GM19193 (cell line): ENCODE results near the gene ARSJ.

Experiments
- POLR2A ChIP-seq: IDR thresholded peaks from 4 replicates; pipeline ENCODE4 v1.6.1; 2011; ENCODE audit not compliant: insufficient read depth, insufficient read length; ENCODE audit errors: extremely low read depth

The ARSJ gene

DNA sequence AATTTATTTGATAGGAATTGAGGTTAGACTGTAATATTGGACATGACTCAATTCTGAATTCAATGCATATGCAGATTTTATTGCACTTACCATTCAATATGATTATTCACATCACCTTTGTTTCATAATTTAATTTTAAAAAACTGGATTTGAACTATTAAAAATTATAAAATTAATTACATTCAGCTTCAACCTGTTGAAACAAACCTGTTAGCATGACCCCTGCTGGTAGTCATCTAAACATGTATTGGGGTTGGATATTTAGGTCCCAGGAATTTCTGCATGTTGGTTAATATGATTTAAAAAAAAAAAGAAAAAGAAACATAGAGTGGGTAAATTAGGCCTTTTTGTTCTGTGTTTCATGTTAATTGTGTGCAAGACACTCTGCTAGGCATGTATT, 85.9 kb downstream of the ARSJ start:
- no peak for TF ChIP-seq POLR2A

DNA sequence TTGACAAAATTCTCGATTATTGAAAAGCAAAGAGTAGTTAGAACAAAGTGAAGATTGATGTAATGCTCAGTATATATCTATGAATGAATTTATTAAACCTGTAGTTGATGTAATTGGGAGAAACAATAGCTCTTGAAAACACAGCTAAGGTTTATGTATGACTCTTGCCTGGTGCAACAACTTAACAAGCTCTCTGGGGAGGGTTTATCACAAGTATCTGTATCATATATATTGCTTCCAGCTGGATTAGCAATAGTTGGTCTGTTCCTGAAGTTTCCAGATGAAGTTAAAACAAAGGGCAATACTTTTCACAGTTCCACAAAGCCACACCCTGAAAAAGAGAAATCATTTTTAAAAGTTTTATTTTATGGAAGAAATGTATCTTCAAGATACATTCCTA, 91.4 kb downstream of the ARSJ start:
- no peak for TF ChIP-seq POLR2A

DNA sequence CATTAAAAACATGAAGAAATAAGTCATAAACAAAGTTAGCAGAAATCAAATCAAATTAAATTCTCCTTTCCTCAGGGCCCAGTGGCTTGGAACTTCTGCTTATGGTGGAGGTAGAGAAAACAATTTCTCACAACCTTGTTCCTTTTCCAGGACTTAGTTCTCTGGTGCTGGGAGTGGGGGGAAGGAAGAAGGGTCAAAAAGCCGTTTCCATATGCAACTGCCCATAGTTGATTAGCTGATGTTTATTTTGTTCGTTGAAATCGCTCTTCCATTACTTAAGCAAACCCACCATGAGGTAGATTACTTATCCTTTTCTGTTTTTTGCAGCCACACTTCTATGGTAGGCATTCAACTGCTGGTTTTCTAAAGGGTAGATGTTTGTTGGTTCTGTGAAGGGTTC, 94.2 kb downstream of the ARSJ start:
- TF ChIP-seq POLR2A = no peak

DNA sequence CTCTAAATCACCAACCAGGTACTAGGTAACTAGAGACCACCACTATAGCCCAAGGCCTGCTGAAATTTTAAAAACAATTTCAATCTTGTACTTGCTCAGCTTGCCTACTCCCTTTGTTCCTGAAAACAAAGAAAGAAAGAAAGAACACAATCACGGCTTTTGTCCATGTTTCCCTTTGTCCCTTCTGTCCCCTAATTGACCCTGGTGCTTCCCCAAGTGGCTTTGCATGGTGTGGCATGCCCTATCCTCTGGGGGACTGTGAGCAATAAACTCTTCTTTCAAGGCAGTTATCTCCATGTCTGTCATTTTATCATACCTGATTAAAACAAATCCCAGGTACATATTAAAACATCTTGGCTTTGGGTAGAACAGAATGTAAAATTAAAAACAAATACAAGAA, 94.8 kb downstream of the ARSJ start:
- no peak for TF ChIP-seq POLR2A

DNA sequence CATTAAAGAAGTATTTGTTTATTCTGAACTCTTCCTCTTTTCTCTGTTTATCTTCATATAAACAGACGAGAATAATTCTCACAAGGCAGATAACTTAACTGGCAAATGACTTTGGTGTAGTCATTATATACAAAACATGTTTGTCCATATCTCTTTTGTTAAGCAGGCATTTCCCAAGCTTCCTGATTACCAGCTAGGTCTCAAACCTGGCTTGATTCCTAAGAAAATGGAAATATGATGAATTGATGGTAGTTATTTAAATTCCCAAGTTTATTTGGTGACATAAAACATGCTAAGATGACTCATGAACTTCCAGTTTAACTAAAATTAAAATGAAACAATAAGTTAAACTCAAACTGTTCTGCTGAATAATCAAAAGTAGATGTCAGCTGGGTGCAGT, 96.8 kb downstream of the ARSJ start:
- TF ChIP-seq POLR2A = no peak

DNA sequence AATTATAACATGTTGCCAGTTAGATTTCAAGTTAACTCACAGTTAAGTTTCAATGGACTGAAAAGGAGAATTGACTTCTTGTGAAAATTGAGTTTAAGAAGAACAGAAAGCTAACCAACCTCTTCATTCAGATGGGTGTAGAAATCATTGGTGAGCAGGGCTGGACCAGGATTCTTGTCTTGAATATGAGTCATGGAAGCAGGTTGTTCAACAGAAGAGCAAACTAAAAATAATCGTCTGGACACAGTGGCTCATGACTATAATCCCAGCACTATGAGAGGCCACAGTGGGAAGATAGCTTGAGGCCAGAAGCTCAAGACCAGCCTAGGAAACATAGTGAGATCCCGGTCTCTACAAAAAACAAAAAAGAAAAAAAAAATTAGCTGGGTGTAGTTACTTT, 98.2 kb downstream of the ARSJ start:
- no peak for TF ChIP-seq POLR2A

DNA sequence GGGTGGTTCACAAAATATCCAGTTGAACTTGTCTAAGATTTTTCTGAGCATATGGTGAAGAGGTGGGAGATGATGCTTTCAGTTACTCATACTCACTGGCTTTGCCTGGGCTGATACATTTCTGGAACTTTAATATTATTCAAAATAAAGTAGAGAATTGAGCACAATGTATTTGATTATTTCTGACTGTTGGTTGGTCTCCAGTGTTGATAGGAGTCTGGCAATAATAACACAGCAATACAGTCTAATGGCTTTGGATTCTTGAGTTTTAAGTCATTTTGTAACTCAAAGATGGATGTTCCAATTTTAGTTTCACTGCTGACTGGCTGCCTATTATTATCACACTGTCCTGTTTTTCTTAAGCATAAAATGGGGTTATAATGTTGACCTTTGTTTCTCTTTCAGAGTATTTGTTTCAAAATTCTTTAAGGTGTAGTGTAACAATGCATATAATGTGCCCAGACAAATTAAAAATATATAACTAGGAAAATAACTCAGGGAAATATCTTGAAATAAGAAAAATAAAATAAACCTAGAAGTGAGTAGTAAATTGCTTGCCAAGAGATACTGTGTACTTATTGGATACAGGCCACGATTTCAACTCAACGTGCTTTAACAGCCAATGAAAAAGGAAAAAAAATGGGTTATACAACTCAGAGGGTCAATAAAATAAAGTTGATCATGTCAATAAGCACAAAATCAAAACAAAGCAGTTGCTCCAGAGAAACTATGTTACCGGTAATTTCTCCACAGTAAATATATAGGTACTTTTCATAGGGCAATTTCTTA, 99.0 kb downstream of the ARSJ start:
- no peak for TF ChIP-seq POLR2A

DNA sequence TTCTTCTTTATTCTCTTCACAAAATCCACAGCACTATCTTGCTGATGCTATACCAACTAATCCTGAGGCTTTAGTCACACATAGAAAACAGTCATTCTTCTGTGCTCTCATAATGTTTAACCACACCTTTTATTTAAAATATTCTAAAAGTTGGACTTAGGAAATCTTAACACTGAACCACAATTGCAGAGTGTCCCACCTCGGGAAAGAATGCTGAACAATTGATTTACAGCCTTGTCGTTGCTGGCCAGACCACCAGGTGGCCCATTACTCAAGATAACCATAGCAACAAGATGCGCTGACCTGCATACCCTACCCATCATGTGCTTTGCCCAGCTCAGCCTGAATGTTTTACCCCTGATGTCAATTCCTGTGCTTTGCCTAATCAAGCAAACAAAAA, 100.8 kb downstream of the ARSJ start:
- TF ChIP-seq POLR2A = no peak

DNA sequence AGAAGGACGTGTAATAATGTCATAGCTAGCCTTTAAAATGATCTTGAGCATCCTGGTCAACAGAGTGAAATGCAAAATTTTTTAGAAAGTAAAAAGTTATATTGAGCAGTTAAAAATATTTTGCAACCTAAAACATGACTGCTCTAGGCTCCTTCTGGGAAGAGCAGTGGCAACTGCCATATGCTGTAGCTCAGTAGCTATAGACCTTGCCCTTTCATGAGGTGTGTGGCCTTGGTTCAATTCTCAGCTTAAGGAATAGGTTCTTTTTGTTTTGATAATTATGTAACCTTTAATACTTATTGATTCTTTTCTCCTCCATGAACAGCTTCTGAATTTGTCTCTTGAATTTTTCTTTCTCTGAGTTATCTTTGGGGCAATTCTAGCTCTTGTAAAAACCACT, 105.0 kb downstream of the ARSJ start:
- TF ChIP-seq POLR2A = no peak

DNA sequence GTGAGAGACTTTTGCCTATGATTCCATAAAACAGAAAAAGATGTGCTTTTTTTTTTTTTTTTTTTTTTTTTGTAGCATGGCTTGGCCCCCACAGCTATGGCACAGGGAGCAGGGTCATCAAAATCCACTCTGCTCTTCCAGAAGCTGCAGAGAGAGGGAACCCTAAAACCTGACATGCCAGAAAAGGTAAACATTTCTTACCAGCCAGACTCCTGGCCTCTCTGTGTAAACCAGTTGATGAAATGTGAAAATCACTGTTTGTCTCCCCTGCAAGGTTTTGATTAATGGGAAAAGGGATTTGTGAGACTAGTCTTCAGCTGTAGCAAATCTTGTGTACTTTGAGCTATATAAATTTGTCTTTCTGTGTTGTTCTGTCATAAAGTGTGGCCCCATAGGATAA, 105.9 kb downstream of the ARSJ start:
- no peak for TF ChIP-seq POLR2A

DNA sequence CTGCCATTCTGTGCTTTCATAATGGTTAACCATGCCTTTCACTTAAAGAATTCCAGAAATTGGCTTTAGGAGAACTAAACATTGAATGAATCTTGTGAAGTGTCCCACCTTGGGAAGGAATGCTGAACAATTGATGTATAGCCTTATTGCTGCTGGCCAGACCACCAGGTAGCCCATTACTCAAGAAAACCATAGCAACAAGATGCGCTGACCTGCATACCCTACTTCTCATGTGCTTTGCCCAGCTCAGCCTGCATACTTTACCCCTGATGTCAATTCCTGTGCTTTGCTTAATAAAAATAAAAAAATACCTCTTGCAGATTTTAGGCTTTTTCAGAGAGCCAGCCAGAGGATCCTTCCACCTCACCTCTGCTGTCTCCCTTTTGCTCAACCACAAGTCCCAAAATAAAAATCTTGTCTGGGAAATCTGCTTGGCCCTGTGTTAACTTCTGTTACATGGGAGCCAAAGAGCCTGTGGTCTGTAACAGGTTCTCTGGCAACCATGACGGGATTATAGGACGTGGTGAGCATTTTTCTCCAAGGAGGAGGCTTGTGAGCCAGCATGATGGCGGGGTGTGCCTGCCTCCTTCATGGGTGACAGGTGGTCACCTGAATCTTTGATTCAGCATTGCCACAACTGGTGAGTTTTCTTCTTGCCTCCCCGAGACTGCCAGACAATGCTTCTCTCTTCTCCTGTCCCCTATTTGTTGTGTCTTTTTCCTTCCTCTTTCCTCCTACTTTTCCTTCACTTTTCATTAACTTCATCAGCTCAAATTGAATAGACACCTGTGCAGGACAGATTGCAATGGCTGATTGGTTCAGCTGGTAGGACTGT, 106.8 kb downstream of the ARSJ start:
- TF ChIP-seq POLR2A = no peak

DNA sequence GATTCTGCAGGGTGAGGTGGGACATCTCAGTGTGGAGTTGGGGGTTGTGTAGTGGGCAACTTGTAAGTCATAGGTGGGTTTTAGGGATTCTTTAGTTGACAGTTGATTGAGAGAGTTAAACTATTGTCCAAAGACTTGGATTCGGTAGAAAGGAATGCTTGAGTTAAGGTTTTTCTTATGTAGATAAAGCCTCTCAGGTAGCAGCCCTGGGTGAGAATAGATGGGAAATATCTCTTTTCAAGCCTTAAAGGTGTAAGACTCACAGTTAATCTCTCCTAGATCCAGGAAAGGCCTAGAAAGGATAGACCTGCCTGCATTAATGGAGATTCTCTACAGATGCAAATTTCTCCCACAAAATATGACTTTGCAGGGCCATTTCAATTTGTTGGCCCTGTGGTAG, 108.4 kb downstream of the ARSJ start:
- no peak for TF ChIP-seq POLR2A

DNA sequence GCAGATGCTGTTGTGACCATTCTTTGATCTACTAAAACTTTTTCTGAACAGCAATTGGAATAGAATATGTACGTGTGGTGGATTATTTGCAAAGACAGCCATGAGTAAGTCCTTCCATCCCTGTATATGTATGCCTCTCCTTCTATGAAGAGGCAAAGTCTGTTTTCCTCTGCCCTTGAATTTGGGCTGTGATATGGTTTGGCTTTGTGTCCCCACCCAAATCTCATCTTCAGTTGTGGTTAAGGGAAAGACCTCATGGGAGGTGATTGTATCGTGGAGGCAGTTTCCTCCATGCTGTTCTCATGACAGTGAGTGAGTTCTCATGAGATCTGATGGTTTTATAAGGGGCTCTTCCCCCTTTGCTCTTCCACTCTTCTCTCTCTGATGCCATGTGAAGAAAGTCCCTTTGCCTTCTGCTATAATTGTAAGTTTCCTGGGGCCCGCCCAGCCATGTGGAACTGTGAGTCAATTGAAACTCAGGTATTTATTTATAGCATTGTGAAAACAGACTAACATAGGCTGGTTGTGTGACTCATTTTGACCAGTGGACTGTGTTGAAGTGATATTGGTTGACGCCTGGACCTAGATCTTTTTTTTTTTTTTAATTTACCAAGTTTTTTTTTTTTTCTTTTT, 109.6 kb downstream of the ARSJ start:
- no peak for TF ChIP-seq POLR2A

DNA sequence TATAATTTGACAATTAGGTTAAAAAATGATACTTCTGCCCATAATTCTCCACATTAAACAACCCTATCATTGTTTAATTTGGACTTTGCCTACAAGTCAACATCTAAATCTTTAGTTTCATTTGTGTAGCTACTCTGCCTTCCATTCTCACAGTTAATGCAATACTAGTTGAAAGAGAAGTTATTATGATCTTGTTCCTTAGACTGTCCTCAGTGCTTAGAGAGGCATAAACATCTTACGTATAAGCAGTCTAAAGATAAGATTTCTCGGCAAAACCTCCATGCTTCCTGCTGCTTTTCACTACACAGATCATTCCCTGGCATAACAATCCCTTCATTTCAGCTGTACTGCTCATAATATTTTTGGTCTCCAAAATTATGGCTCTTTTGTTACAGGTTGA, 112.8 kb downstream of the ARSJ start:
- TF ChIP-seq POLR2A = no peak

DNA sequence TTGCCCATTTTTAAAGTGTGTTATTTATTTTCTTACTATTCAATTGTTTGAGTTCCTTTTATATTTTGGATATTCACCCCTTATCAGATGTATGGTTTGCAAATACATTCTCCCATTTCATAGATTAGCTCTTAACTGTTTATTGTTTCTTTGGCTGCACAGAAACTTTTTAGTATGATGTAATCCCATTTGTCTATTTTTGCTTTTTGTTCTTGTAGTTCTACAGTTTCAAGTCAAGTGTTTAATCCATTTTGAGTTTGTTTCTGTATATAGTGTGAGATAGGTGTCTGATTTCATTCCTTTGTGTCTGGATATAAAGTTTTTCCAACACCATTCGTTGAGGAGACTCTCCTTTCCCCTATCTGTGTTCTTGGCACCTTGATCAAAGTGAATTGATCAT, 120.5 kb downstream of the ARSJ start:
- TF ChIP-seq POLR2A = no peak

DNA sequence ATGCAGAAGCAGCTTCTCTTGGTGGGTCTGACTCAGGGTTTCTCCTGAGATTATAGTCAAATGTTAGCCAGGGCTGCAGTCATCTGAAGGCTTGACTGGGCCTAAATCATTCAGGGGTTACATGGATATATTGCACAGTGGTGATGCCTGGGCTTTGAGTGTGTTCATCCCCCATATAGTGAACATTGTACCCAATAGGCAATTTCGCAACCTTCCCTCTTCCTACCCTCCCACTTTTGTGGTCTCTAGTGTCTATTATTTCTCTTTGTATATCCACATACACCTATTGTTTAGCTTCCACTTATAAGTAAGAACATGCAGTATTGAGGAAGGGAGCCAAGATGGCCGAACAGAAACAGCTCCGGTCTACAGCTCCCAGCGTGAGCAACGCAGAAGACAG, 127.6 kb downstream of the ARSJ start:
- no peak for TF ChIP-seq POLR2A
